GM21515 (cell line): Measurements from ENCODE around the gene KIAA0930.
"Not testable (repeated sequence)": the region's sequence is repeated elsewhere in the genome, so short reads cannot be mapped to it uniquely, and the experiment has no call there.

Source experiments
- ATAC-seq: cut with Tn5 transposase; IDR thresholded peaks from one replicate; pipeline ENCODE4 v1.9.1; 2021; ENCODE audit not compliant: unreplicated experiment

The KIAA0930 gene

DNA sequence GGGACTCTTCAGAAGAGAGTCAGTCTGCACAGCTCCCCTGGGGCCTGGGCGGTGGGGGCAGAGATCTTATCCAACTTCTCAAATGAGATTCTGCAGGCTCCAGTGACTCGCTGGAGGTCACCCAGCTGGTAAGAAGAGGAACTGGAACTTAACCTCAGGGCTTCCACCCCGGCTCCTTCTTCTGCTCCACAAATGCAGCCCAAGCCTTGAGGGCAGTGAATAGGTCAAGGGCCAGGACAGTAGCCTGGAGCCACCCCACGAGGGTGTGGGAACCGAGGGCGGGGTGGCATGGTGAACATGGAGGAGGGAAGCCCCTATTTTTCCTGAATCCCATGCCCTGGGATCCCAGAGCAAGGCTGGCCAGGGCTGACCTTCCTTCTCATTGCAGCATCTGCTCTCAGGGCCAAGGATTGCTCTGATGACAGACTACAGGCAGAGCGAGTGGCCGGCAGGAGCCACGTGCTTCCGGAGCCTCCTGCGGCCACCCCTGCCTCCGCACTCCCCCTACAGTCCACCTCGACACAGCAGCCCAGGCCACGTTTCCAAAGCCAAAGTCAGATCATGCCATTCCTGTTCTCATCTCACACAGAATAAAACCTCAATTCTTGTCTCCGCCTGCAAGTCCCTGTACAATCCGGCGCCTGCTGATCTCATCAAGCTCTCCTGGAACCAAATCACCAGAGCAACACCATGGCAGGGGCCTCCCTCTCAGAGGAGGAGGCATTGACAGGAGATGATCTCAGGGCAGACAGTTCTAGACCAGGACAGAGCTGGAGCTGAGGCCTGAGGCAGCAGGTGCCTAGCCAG, 23.0 kb upstream of the KIAA0930 start:
- ATAC-seq, result peak; percentile 68

DNA sequence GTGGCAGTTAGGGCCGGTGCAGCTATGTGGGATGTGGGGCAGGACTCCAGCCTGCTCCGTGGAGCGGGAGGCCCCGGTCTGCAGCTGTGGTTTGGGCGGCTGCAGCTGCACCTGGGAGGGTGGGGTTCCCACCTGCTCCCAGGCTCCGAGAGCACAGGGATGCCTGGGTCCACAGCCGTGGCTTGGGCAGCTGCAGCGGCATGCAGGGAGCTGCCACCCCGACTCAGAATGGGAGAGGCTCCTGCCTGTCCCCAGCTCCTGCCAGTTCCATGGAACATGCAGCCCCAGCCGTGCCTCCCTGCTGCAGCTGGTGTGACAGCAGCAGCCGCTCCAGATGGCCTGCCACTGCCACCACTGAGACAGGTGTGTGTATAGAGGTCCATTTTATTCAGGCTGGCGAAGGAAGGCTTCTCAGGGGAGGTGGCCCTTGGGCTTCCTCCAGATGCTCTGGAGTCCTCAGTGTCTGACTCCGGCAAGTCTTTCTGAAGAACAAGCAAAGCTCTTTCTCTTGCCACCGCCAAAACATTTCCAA, 22.3 kb upstream of the KIAA0930 start:
- ATAC-seq, result peak; percentile 34

DNA sequence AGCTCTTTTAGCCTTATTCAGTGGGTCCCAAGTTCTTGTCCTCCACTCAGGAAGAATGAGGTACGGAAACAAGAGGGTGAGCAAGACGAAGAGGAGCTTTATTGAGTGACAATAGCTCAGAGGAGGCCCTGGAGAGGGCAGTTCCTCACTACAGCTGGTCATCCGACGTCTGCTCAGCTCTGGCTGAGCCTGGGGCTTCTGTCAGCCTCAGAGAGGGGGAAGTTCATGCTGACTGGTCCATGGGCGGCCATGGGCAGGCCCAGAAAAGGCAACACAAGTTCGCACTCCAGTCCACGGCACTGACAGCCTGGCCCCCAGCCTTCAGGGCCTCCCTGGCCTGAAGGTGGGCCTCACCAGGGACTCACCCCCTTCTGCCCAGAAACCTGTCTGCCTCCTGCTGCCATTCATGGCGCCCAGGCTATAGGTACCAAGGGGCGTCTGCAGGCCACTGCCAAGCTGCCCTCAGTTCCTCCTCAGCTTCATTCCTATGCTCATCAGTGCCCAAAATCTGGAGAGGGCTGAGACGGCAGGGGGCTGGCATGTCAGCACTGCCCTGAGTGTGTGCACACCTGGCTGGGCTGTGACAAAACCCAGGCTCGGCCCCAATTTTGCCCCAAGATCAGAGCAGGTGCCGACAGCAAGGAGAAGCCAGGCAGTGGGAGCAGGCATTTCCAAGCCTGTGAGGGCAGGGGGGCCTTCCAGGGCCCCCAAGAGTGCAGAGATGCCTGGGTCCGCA, 21.7 kb upstream of the KIAA0930 start:
- no peak for ATAC-seq

GRCh38 chr22:45261407-45262088, 20.9 kb upstream of the KIAA0930 start:
- ATAC-seq, result no peak

DNA sequence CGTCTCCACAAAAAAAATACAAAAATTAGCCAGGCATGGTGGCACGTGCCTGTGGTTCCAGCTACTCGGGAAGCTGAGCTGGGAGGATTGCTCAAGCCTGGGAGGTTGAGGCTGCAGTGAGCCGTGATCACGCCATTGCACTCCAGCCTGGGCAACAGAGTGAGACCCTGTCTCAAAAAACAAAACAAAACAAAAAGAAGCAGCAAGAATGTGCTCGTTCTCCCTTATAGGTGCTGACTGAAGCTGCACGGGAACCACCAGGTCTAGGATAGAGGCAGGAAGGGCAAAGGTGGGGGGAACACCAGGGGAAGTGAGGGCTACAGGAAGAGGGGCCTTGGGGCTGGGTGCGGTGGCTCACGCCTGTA, 19.7 kb upstream of the KIAA0930 start:
- not testable (repeated sequence) for ATAC-seq

- no peak for ATAC-seq
Observed at GRCh38 chr22:45259754-45260394, 19.2 kb upstream of the KIAA0930 start.

- ATAC-seq, result not testable (repeated sequence)
Observed at GRCh38 chr22:45257941-45258340, 17.2 kb upstream of the KIAA0930 start.

DNA sequence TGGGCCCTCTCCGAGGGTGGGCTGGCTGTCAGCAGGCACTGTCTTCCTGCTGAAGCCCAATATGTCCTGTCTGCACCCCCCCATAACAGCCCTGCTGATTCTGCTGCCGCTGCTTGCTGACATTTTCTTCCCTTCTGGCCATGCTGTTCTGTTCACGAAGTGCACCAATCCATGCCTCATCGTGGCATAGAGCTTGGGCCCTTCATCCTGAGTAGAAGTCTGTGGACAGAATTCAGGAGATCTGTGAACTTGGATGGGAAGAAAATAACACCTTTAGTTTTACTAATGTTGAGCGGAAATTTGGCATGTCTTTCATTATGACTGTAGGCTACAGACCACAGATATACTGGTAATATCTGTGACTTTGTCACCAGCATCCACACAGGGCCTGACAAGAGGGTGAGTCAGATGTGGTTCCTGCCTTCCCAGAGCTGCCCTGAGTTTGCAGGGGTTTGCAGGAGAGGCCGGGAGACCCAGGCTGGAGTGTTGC, 14.1 kb upstream of the KIAA0930 start:
- no peak for ATAC-seq

- ATAC-seq, result no peak
Observed at GRCh38 chr22:45254388-45254787, 13.7 kb upstream of the KIAA0930 start.

- no peak for ATAC-seq
Observed at GRCh38 chr22:45253039-45253641, 12.4 kb upstream of the KIAA0930 start.

GRCh38 chr22:45251825-45252224, 11.1 kb upstream of the KIAA0930 start:
- no peak for ATAC-seq

- ATAC-seq, result peak; percentile 65
Observed at GRCh38 chr22:45248832-45249561, 8.3 kb upstream of the KIAA0930 start.

- ATAC-seq, result no peak
Observed at GRCh38 chr22:45246060-45246985, 5.6 kb upstream of the KIAA0930 start.

DNA sequence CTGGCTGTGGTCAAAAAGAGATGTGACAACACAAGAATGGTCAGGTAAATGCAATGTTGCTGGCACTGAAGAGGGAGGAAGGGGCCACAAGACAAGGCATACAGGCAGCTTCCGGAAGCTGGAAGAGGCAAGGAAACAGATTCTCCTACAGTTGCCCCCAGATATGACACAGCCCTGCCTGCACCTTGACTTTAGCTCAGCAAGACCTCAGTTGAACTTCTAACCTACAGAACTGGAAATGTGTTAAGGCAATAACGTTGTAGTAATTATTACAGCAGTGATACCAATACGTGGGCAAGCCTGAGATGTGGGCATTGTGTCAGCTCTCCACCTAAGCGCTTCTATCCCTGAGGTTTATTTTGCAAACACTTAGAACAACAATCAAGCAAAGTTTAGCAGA, 4.2 kb upstream of the KIAA0930 start:
- ATAC-seq, result no peak

- no peak for ATAC-seq
Observed at GRCh38 chr22:45242778-45243191, 2.1 kb upstream of the KIAA0930 start.

- ATAC-seq, result no peak
Observed at GRCh38 chr22:45240104-45240809, 437 bp downstream of the KIAA0930 start.

DNA sequence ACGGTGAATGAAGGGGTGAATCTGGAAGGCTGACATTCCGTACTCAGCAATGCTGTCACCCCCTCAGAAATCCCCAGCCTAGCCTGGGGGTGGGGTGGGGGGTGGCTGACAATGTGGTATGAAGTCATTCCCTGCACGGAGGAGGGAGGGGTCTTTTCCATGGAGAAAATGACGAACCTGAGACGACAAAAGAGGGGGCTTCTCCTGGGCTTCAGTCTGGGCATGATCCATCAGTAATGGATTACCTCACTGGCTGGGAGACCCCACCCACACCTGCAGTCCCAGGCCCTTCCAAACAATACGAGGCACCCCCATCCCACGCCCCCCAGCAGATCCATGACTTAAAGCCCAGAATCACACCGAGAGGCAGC, 1.0 kb downstream of the KIAA0930 start:
- no peak for ATAC-seq
